HG02798 (cell line): ENCODE measurements around the gene SEC61B.
A peak's percentile ranks its signal among the peaks of the same experiment; 100 is the strongest.
"Not testable (repeated sequence)": the region's sequence is repeated elsewhere in the genome, so short reads cannot be mapped to it uniquely, and the experiment has no call there.

Experiments used
- ATAC-seq: cut with Tn5 transposase; IDR thresholded peaks from one replicate; pipeline ENCODE4 v1.9.1; 2021; ENCODE audit warnings: mild to moderate bottlenecking; ENCODE audit not compliant: unreplicated experiment, poor library complexity

The SEC61B gene

DNA sequence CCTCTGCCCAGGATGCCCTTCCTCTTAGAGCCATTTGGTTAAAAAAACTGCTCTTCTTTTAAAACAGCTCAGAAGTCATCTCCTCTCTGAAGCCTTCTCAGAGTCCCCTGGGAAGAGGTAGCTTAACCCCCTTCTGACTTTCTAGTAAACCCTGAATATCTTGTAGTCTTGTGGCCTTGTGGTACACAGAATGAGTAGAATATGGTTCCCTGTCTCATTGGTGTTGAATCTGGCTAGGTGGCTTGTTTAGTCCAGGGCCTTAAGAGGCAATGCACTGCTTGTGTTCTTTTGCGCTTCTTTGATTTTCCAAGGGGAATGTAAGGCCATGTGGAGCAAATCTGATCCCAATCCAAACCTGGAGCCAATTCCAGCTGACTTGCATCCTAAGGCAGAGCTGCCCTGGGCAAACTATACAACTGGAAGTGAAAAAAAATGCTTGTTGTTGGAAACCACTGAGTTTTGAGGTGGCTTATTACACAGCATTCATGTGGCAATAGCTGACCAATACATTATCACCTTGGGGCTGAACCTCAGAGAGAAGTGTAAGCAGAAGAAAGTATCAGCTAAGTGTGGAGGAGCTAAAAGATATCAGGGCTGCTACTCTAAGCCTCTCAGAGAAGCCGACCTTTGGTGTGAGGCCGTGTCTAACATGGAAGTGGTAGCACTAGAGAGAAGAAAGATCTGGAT is 31.3 kb upstream of the SEC61B start:
- ATAC-seq, result no peak

DNA sequence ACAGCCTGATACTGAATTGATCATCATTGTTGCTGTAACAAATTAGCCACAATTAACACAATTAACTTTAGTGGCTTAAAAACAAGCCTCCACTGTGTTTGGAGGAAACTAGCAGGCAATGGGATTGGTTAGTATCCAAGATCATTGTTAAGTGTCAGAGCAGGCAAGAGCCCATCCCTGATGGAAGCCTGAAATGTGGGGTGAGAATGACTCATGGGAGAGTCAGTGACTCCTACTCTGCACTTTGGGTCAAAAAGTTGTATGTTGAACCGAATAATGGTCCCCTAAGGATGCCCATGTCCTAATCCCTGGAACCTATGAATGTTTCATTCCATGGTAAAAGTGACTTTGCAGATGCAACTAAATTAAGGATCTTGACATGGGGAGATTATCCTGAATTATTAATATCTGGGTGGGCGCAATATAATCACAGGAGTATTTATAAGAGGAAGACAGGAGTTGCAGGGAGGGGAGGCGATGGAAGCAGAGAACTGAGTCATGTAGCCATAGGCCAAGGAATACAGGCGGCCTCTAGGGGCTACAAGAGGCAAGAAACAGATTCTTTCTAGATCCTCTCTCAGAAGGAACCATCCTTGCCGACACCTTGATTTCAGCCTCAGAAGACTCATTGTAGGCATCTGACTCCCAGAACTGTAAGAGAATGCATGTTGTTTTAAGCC is 29.2 kb upstream of the SEC61B start:
- no peak for ATAC-seq

GRCh38 chr9:99193466-99193821 is 28.6 kb upstream of the SEC61B start:
- ATAC-seq, result no peak

DNA sequence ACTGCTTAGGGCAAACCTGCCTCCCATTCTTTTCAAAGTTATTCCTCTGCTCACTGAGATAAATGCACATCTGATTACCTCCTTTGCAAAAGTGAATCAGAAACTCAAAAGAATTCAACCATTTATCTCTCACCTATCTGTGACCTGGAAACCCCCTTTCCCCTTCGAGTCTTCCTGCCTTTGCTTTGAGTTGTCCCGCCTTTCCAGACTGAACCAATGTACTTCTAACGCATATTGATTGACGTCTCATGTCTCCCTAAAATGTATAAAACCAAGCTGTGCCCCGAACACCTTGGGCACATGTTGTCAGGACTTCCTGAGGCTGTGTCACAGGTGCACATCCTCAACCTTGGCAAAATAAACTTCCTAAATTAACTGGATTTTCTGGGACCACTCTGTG is 25.6 kb upstream of the SEC61B start:
- not testable (repeated sequence) for ATAC-seq

DNA sequence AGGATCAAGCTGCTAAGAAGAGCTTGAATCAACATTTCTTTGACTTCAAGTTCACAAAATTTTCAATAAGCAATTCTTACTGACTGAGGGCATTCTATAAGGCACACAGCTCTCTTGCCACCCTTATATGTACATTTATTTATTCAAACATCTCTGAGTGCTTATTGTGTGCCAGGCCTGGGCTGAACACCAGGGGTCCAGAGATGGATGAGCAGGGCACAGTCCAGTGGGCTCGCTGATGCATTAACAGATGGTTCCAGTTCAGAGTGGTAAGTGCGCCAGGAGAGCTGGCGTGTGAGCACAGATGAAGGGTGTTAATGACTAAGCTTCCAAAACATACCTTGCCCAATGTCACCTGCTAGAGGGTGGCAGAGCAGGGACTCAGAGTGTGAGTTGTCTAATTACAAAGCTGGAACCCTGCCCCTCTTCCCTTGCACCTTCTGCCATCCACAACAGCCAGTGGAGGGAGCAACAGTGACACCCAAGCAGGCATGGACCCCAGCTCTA is 24.9 kb upstream of the SEC61B start:
- ATAC-seq, result no peak

- no peak for ATAC-seq
Measured at GRCh38 chr9:99197987-99198386, 24.1 kb upstream of the SEC61B start.

GRCh38 chr9:99199938-99200539 is 22.0 kb upstream of the SEC61B start:
- ATAC-seq, result peak; percentile 64

DNA sequence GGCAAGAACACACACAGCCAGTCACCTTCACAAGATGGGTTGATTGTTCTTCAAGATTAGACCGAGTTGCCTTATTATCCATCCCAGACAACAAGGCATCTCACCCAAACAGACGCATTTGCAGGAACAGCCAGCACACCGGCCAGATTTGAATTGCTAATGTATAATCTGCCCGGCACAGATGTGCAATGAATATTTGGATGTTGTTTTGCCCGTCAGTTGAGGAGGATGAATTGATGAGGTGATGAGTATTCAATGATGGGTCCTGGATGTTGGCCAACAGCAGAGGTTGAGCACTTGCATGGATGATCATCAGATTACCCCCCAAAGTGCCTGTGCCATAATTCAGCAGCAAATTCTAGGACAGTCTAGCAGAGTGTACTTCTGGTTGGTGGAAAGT is 20.5 kb upstream of the SEC61B start:
- no peak for ATAC-seq

DNA sequence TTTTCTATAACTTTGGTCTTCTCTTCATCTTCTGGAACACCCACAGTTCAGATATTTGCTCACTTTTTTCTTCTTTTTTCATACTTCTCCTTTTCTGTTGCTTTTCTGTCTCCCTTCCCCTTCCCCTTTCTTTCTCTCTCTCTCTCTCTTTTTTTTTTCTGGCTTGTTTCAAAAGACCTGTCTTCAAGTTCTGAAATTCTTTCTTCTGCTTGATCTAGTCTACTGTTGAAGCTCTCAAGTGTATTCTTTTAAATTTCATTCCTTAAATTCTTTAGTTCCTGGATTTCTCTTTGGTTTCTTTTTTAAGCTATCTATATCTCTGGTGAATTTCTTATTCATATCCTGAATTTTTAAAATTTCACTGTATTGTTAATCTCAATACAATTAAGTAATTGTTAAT is 11.5 kb upstream of the SEC61B start:
- ATAC-seq, result no peak

DNA sequence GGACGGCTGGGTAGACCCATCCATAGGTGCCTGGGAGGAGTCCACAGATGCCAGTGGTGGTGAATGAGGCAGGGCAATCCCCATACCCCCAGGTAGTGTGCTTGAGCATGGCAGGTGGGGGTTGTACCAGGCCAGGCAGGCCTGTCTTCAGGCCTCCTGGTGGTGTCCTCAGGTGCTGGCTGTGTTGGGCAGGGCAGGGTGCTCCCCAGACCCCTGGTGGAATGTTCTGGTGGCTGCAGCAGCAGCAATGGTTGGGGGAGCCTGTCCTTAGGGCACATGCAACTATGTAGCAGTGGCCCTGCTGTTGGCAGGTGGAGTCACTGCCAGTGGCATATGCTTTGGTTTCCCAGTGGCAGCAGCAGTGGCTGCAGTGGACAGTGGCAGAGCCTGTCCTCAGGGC is 10.3 kb upstream of the SEC61B start:
- ATAC-seq, result no peak

- ATAC-seq, result no peak
Measured at GRCh38 chr9:99213197-99213596, 8.9 kb upstream of the SEC61B start.

- no peak for ATAC-seq
Measured at GRCh38 chr9:99216073-99216472, 6.0 kb upstream of the SEC61B start.

GRCh38 chr9:99220011-99220410 is 2.1 kb upstream of the SEC61B start:
- no peak for ATAC-seq

DNA sequence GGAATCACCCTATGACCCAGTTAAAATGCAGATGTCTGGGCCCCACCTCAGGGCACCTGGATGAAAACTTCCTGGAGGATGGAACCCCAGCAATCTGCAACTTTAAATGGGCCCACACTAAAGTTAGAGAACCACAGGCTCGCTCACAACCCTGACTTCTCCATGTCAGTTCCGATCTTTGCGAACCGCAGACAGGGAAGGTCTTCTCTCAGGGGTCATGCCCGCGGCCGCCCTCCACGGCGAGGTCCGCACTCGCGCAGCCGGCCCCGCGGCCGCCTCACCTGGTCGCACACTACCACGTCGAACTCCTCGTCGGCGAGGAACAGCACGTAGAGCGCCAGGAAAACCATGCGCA is 839 bp upstream of the SEC61B start:
- no peak for ATAC-seq

- peak; percentile 21 for ATAC-seq
Measured at GRCh38 chr9:99222416-99223270, 561 bp downstream of the SEC61B start.

DNA sequence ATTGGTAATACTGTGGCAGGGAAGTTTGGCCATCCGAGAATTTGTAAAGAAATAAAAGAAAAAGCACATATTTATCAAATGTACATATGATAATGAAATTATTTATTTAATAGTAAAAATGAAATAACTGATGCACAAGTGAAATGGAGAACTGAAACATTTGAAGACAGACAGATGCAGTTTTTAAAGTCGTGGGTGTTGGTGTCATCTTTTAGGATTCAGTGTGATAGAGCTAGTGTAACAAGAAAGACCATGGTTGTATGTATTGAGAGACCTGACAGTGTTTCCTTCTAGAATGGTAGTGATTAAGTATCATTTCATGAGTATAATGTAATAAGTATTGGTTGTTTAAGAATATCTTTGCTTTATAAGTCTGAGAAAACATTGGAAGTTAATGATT is 2.4 kb downstream of the SEC61B start:
- no peak for ATAC-seq

DNA sequence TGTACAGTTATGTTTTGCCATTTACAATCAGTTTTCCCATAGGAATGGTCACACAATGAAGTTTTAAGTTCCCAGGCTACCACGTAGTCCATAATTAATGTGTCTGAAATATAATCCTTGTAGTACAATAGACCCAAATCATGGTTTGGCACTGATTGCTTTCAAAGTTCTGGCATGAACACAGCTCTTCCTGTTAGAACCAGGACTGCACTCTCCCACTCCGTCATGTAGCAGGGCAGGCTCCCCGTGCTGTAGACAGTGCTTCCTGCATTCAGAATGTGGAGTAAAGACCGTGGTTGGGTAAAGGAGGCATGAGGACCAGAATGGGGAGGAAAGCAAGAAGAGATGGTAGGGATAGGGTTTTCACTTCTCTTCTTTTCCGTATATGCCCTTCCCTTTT is 4.0 kb downstream of the SEC61B start:
- no peak for ATAC-seq

- no peak for ATAC-seq
Measured at GRCh38 chr9:99230206-99230605, 8.1 kb downstream of the SEC61B start.

- ATAC-seq, result peak; percentile 25
Measured at GRCh38 chr9:99231711-99232110, 9.6 kb downstream of the SEC61B start.

DNA sequence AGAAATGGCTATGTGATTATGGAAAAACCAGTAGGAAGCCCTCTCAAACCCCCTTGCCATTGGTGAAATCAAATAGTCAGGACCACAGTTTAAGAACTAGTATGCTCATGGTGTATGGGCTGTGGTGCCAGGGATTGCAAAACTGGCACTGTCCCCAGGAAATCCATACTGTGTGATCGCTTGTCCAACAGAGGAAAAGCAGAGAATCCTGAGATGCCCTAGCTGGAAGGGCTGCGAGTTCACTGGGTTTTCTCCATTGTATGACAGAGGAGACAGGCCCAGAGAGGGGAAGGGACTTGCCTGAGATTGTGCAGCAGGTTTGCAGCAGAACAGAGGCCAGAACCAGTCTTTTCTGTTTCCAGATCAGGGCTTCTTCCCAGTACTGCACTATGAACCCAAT is 12.5 kb downstream of the SEC61B start:
- no peak for ATAC-seq

- no peak for ATAC-seq
Measured at GRCh38 chr9:99235069-99235468, 13.0 kb downstream of the SEC61B start.
